ENCODE data around the gene ARL5C. TPM values are rescaled to one million over a fixed set of nuclear protein-coding genes. Genes with fewer than 3 reads are reported as not detected.

The ARL5C gene
- total and polyA plus RNA-seq, 2 donors (not counting 1 experiment from before 2014, with no cell fraction given) = not detected

- Mint-ChIP-seq H3K4me1 (peaks cover 28% of the 10 kb centered on the region), H3K27me3 (peaks cover 14% of the 10 kb centered on the region), H3K9me3 (ENCODE audit: insufficient read depth) (no peaks in the 10 kb centered on the region), H3K27ac (peak overlapping the region; percentile 29), H3K4me3 (peak overlapping the region; percentile 90)
- ATAC-seq (ENCODE audit: low read depth) = peak; percentile 89
- Histone ChIP-seq H3K9me3 (ENCODE audit: control extremely low read depth in 1 of 3, control insufficient read depth in 2 of 3, insufficient read depth in 1 of 3, low read length in 2 of 3) (peaks cover 0 to 12% (median 0%) of the 10 kb centered on the region in 3 donors), H3K4me3 (ENCODE audit: control extremely low read depth in 1 of 5, extremely low read depth in 1 of 5, insufficient read depth in 1 of 5, low read depth in 2 of 5, low read length in 4 of 5) (peak overlapping the region; percentile 36 to 74 (median 69)), H3K79me2 (ENCODE audit: control insufficient read depth, insufficient read depth, low read length) (no peaks in the 10 kb centered on the region), H2AFZ (ENCODE audit: insufficient read depth, low read depth, low read length, poor library complexity, severe bottlenecking) (peak overlapping the region; percentile 87), H4K20me1 (ENCODE audit: control insufficient read depth, insufficient read depth, low read length, poor library complexity, severe bottlenecking) (no peaks in the 10 kb centered on the region), H3K27me3 (replicated peaks in 1 of 4; ENCODE audit: control extremely low read depth in 1 of 4, control insufficient read depth in 3 of 4, insufficient read depth in 4 of 4, low read length in 3 of 4) (peaks cover 0 to 38% (median 10%) of the 10 kb centered on the region in 4 experiments), H3K4me1 (ENCODE audit: control insufficient read depth in 2 of 2, insufficient read depth in 2 of 2, low read length in 2 of 2) (peaks cover 27 to 29% of the 10 kb centered on the region in 2 donors), H3K4me2 (replicated peaks; ENCODE audit: low read depth, low read length, poor library complexity, severe bottlenecking) (peak overlapping the region; percentile 89), H3K27ac (ENCODE audit: low read length in 2 of 2) (no peak overlapping the region), H3K36me3 (replicated peaks in 1 of 2; ENCODE audit: control extremely low read depth in 1 of 2, control insufficient read depth in 1 of 2, extremely low read depth in 1 of 2, insufficient read depth in 2 of 2, low read length in 1 of 2) (no peaks in the 10 kb centered on the region), H3K9ac (ENCODE audit: low read length) (peak overlapping the region; percentile 71)
- peak; percentile 86 for DNase-seq
- TF ChIP-seq EZH2 (IDR thresholded peaks at IDR 0.05; ENCODE audit: borderline replicate concordance, insufficient read depth, low read depth, low read length, poor library complexity, severe bottlenecking) = no peak
- peak; percentile 85 for TF ChIP-seq CTCF (IDR thresholded peaks at IDR 0.05)
- CTCF ChIA-PET = interaction anchor here (0.6 to 6.9 kb wide), 30 partner anchors 10 to 488 kb away, joined by 3 to 77 read pairs (median 4); partner anchors contain the start of genes PLXDC1 and RPL19
- POLR2A ChIA-PET = interaction anchor here (1.1 to 1.2 kb wide), 2 partner anchors 11 to 35 kb away, joined by 5 to 10 read pairs; partner anchors contain the start of gene RPL19
- WGBS (ENCODE audit: insufficient coverage) = 0% methylated on average over 15 of the region's 15 CpGs
- intact Hi-C loops (cut with micrococcal nuclease) = loop anchor here (1.0 kb wide), 3 partner anchors 10 to 80 kb away; no protein-coding TSS in a partner anchor
These were observed 1.3 kb downstream of the ARL5C start for GRCh38 chr17:39164675-39165143.

GRCh38 chr17:39161962-39162361, 4.0 kb downstream of the ARL5C start:
- Histone ChIP-seq H3K79me2 (ENCODE audit: control insufficient read depth, insufficient read depth, low read length) (no peaks in the 10 kb centered on the region), H3K36me3 (replicated peaks in 1 of 2; ENCODE audit: control extremely low read depth in 1 of 2, control insufficient read depth in 1 of 2, extremely low read depth in 1 of 2, insufficient read depth in 2 of 2, low read length in 1 of 2) (no peaks in the 10 kb centered on the region), H3K9me3 (ENCODE audit: control extremely low read depth in 1 of 3, control insufficient read depth in 2 of 3, insufficient read depth in 1 of 3, low read length in 2 of 3) (peaks cover 0 to 9% (median 0%) of the 10 kb centered on the region in 3 donors), H3K4me2 (replicated peaks; ENCODE audit: low read depth, low read length, poor library complexity, severe bottlenecking) (no peak overlapping the region), H3K27ac (ENCODE audit: low read length in 2 of 2) (no peak overlapping the region), H2AFZ (ENCODE audit: insufficient read depth, low read depth, low read length, poor library complexity, severe bottlenecking) (no peak overlapping the region), H3K4me1 (ENCODE audit: control insufficient read depth in 2 of 2, insufficient read depth in 2 of 2, low read length in 2 of 2) (peaks cover 18% of the 10 kb centered on the region in 2 donors), H3K27me3 (replicated peaks in 1 of 4; ENCODE audit: control extremely low read depth in 1 of 4, control insufficient read depth in 3 of 4, insufficient read depth in 4 of 4, low read length in 3 of 4) (peaks cover 0 to 27% (median 8%) of the 10 kb centered on the region in 4 experiments), H3K9ac (ENCODE audit: low read length) (no peak overlapping the region), H4K20me1 (ENCODE audit: control insufficient read depth, insufficient read depth, low read length, poor library complexity, severe bottlenecking) (no peaks in the 10 kb centered on the region), H3K4me3 (ENCODE audit: control extremely low read depth in 1 of 5, extremely low read depth in 1 of 5, insufficient read depth in 1 of 5, low read depth in 2 of 5, low read length in 4 of 5) (no peak overlapping the region)
- no peak overlapping the region for H3K4me3 Mint-ChIP-seq
- no peak for DNase-seq
- intact Hi-C loops (cut with micrococcal nuclease) = no loop called here
- H3K27ac Mint-ChIP-seq = no peak overlapping the region
- peaks cover 10% of the 10 kb centered on the region for H3K27me3 Mint-ChIP-seq
- WGBS (ENCODE audit: insufficient coverage) = 0% methylated on average over 1 of the region's 2 CpGs
- no peaks in the 10 kb centered on the region for H3K9me3 Mint-ChIP-seq (ENCODE audit: insufficient read depth)
- no peak for ATAC-seq (ENCODE audit: low read depth)
- TF ChIP-seq EZH2 (IDR thresholded peaks at IDR 0.05; ENCODE audit: borderline replicate concordance, insufficient read depth, low read depth, low read length, poor library complexity, severe bottlenecking) (no peak), CTCF (IDR thresholded peaks at IDR 0.05) (no peak)
- POLR2A ChIA-PET = no interaction called here
- H3K4me1 Mint-ChIP-seq = peaks cover 20% of the 10 kb centered on the region
- CTCF ChIA-PET = interaction anchor here (0.6 to 6.0 kb wide), 6 partner anchors 8 to 88 kb away, joined by 3 to 58 read pairs (median 4); no protein-coding TSS in a partner anchor

Data from B cell (primary cell).